NCI-H1092 (cell line): ENCODE results near the gene CSNK2A3.

Source experiments
- DNase-seq: peaks from one replicate; lab custom pipeline; 2025; lab: John Stamatoyannopoulos, UW

Gene CSNK2A3

DNA sequence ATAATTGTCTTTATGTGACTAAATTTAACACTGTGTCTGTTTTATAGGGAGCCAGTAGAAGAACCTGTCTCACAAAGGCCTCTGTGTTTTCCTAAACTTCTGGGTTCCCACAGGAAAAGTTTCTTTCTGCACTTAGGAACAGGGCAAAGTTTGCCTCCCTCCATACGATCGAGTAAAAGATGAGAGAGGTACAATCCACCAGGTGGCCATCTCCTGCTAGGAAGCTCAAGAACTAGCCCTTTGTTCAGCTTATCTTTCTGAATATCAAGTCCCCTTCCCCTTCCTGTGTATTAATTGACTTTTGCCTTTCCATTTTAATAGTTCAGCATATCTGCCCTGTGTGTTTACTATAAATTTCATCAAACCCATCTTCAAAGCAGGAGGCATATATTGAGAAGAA, 18.0 kb downstream of the CSNK2A3 start:
- no peak for DNase-seq

DNA sequence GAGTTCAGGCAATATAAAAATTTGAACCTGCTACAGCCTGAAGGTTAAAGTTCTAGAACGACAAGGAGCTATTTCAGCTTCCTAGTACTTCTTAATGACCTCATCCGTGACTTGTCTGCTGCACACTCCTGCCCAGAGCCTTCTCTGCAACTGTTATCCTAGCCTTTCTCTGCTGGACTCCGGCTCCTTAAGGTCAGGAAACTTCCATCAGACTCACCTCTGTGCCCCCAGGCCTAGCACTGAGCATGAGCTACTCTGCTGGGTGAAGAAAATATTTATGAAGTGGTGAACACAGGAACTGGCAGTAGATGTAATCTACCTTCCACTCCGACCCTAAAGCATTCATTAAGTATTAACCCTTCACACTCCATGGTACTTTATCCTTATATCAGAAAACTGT, 18.4 kb downstream of the CSNK2A3 start:
- DNase-seq: no peak

DNA sequence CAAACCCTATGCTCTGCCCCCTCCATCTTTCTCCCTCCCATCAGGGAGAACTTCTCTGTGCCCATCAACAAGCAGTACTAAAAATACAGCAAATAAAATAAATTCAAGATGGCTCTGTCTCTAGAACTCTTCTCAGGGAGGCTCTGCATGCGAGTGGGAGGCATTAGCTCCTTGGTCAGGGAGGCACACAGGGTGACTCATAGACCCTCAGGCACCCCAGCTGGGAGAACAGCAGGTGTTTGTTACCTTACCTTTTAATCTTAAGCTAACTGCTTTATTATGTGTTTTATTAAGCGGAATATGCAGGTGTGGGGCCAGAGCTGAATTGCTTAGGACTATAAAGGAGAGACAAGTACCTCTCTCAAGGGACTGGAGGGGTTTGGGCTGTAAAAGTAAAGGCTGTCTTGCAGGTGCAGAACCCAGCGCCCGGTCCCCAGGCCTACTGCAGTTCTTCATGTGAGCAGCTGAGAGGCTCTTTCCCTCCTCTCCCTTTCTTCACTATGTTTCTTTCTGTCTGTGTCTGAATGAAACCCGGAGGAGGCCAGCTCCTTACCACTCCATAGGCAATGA, 20.8 kb downstream of the CSNK2A3 start:
- no peak for DNase-seq

DNA sequence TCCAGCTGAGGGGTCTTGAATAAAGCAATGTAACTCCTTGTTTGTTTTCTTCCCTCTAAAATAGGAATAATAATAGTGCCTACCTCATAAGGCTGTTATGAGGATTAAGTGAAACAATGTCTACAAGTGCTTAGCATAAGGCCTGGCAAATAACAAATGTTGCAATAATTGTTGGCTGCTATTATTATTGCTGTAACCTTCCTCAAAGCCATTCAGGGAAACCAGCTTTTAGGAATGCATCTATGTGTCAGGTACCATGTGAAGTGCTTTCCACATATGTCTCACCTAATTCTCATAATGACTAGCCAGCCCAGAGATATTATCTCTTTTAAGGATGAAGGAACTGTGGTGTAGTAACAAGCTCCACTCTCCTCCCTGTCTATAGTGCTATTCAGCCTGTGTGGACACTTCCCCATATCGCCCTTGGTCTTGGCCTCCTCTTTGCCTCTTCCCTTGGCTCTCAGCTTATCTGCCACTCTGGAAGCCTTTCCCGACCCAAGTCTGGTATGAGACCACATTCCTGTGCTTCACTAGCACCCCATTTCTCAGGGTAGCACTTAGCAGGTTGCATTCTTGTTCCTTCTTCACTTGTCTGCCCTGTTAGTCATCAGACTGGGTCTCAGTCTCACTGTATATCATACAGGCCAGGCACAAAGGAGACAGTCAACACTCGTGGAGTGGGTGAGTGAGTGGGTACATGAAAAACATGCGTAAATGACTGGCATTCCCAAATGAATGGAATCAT, 23.8 kb downstream of the CSNK2A3 start:
- no peak for DNase-seq

DNA sequence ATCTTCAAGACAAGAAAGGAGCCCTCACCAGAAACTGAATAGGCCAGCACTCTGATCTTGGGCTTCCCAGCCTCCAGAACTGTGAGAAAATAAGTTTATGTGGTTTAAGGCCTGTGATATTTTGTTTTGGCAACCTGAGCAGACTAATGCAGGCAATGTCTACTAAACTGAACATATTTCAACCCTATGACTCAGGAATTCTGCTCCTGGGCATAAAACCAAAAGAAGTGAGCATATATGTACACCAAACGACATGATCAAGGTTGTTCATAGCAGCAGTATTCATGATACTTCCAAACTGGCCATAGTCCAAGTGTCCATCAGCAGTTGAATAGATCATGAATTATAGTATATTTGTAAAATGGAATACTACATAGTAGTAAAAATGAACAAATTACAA, 29.0 kb downstream of the CSNK2A3 start:
- DNase-seq: no peak

DNA sequence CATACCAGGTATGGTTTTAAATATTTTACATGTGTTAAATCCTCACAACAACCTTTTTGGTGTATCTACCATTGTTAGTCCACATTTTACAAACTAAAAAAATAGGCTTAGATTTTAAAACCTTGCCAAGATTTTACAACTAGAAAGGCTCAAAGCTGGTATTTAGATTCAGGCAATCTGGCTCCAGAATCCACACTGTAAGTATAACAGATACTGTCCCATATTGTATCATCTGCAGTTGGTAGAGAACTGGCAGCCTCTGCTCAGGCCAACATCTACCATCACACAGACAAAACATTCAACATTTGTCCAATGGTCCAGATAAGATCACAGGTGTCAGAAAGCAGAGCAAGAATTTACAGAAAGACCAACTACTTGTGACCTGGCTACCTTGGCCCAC, 30.9 kb downstream of the CSNK2A3 start:
- DNase-seq: no peak

DNA sequence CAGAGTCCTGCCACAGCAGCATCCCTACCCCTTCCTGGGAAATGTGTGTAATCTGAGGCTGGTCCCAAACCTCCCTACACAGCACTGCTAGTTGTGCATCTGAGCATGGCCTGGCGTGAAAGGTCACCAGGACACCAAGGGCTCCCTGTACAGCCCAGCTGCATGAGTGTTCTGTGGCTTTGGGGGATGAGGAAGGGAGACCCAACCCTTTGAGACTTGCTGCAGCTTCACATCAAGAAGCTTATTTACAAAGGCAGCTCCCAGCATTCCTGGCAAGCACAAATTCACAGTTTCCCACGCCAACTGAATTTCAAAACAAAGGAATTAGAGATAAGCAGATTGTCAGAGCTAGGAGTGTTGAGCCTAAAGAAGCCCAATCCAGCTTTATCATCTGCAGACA, 32.2 kb downstream of the CSNK2A3 start:
- no peak for DNase-seq

DNA sequence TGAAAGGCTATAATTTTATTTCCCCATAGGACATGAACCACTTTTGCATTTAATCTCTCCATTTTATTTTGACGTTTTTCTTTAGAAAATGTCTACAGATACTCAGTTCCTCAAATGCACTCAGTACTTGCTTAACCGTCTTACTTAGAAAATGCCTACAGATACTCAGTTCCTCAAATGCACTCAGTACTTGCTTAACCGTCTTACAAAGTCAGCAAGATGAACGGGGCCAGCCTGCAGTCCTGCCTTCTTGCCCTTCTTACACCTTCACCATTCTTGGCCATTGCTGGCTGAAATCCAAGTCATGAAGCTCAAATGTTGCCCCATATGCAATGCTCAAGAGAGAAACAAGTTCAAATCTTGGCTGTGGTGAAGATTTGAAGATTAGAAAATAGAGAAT, 34.1 kb downstream of the CSNK2A3 start:
- DNase-seq: no peak

DNA sequence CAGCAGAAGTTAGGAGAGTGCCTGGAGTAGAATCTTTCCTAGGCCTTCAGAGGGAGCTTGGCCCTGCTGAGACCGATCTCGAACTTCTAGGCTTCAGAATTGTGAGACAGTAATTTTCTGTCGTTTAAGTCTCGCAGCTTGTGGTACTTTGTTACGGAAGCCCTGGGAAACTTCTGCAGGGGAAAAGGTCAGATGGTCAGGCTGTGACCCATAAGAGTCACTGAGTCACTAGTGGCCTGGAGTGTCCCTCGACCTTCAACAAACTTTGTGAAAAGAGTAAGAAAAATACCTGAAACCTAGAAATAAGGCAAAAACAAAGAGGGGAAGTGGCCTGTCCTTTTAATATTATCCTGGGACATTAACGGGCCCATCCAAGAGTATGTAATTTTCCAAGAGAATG, 34.6 kb downstream of the CSNK2A3 start:
- DNase-seq: no peak

DNA sequence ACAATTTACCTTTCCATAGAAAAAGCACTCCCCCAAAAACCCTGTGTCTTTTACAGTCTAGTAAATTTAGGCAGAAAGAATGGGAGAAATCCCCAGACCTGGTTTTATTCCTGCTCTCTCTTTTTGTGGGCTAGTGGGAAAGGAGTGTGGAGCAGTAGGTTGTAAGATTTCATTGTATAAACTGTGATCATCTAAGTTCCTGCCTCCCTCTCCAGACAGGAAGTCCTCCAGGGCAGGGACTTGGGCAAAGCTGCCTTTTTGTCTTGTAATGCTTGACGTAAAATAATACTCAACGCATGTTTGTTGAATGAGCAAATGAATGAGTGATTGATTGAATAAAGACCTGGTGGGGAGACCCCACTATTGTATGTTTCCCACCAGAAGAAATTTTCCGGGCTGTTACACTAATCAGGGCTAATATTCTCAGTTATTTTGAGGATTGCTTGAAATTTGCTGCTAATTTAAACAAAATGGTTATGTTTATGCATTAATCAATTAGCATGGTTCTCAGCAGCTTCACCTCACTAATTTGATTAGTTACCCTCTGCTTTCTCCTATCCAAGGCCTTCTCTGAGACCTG, 36.3 kb downstream of the CSNK2A3 start:
- no peak for DNase-seq

DNA sequence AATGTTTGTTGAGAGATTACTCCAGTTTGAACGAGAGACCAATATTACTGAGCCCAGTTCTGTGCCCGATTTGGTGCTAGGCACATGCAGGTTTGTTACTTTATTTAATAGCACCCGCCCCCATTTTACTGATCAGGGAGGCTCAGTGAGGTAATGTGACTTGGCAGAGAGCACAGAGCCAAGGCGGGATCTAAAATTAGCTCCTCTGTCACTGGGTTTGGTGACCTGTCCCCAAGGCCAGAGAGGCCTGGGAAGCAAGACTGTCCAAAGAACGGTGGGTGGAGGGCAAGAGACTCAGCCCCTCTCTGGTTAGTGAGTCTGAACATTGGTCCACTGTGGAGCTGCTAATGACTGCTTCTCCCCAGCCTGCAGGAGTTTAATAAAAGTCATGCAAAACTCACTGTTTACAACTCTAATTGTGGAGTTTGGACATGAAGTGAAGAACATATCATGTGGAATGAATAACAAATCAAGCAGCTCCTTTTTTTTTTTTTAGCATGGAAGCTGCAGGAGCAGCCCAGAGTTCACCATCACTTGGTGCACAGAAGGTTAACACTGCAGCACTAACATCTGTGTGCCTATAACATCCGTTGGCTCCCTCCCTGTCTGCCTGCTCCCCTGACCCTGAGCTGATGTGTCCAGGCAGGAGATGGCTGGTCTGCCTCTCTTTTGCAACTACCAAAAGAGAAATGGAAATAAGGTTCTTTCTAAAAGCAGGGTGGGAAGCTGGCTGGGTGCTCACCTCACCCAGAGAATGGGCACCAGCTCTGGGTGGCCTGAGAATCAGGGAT, 39.0 kb downstream of the CSNK2A3 start:
- DNase-seq: no peak

DNA sequence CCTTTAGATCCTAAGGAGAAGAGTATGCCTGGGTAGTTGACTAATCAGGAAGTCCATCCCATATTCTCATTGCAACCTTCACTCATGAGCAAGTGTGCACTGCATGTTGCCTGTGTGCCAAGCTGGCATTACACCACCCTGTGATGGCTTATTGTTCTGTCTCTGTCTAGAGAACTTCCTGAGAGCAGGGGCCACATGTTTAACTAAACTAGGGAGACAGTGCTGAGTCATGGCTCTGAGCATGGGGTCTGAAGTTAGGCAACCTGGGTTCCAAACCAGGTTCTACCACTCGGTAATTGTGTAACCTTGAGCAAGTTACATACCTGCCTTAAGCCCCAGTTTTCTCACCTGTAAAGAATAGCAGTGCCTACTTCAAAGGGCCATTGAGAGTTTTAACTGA, 39.6 kb downstream of the CSNK2A3 start:
- DNase-seq: no peak

DNA sequence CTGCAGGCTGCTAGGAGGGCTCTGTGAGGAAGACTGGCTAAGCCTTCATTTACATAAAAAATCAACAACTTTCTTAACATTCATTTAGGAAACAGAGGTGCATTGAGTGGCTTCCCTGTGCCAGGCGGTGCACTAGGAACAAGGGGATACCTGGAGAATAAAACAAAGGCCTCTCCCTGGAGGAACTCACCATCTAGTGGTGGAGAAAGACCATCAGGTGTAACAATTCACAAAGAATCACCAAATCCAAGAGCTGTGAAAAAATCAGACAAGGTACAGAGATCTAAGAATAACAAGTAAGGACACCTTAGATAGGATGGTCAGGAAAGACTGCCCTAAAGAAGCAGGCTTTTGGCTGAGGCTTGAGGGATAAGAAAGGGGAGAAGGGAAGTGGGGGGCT, 40.3 kb downstream of the CSNK2A3 start:
- no peak for DNase-seq

DNA sequence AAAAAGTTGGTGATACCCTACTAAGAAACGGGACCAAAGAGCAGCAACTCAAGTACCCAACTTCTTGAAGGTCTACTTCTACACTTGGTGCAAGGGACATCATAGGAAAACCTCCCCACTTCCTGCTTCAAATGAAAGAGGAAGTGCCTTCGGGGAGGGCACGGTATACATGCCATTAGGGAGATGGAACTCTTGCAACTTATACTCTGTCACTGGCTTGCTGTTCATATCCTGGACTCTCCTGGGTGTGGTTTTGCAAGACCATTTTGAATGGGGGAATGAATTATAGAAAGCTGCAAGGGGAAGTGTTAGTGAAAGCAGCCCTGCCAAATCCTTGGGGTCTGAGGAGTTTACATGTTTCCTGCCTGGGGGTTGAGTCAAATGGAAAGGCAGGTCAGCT, 41.9 kb downstream of the CSNK2A3 start:
- no peak for DNase-seq

DNA sequence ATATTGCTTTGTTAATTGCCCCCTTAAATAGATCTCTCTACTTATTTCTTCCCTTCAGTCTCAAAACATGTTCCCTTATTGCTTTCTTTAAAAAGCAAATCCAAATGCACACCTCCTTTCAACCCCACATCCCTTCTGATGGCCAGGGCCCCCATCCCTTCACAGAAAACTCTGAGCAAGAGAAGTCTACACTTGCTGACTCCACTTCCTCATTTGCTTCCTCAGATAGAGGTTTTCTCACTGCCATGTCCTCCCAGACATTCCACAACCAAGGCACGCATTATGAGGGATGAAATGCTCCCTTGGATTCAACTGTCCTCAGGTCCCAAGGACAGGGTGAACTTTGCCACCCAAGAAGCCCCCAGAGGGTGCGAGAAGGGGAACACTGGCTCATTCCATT, 43.1 kb downstream of the CSNK2A3 start:
- no peak for DNase-seq

DNA sequence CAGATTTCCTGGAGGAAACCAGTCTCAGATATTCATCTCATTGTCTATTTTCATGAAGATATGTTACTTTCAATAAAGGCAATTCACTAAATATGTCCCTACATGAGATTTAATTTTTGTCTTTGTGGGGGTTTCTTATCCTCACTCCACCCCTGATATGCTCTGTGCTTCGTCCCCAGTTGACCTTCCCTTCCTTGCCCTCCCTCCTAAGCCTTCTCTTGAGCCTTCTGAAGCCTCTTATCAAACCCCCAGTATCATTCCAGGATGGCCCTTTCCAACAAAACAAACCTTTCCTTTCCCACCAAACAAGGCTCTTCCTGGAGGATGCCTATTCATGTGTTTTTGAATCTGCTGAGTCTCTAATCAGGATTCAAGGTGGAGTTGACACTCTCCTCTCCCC, 44.8 kb downstream of the CSNK2A3 start:
- DNase-seq: no peak

DNA sequence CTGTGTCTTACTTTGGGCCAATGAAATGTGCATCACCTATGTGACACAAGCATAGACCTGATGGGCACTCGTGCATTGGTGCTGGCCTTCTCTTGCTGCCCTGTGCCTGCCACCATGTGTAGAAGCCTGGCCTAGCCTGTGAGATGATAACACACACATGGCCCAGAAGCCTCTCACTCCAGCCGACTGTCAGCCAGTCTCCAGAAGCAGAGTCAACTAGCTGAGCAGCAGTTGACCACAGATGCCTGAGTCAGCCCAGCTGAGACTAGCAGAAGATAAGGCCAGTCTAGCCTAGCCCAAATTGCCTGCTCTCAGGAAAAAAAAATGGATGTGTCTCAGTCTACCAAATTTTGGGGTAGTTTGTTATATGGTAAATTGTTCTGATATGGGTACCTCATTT, 46.2 kb downstream of the CSNK2A3 start:
- DNase-seq: no peak

DNA sequence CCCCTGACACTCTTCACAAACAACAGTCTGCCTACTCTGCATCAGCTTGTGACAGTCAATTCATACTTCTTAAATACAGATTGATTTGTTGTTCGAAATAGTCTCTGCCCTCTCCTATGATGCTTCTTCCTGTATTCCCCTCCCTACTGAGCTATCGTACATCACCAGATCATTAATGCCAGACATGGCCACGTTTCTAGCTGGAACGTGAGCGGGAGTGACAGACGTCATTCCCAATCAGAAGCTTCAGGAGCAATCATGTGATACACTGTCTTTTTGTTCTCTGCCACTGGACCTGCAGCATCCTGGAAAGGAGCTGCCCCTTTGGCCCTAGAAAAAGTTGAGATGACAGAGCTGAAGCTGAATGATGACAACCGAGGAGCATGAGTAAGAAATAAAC, 48.5 kb downstream of the CSNK2A3 start:
- DNase-seq: no peak

DNA sequence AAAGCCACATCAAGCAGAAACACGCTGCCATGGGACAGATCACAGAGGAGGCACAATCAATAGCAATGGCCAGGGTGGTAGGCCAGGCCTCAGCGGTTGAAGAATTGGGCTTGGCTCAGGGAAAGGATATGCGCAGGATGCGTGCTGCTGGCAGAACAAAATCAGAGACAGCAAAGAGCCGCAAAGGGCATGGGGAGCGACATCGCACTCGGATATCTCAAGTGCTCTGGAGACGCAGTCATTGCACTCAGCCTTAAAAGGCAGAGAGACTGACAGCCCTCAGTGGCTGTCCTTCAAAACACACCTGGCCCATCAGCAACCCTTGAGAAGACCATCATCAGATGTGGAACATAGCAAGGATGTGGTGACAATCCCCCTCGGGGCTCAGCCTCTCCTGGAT, 50.5 kb downstream of the CSNK2A3 start:
- DNase-seq: no peak
